Stimulated activated CD4-positive, alpha-beta T cell treated with anti-CD3 and anti-CD28 coated beads, TNF-alpha, amount 100 ng/mL, for 24 hours (primary cell): ENCODE data around the gene IFI27L2.
A peak's percentile ranks its signal among the peaks of the same experiment; 100 is the strongest.

ENCODE experiments used
- DNase-seq, 3 experiments: peaks; one replicate each; pipeline ENCODE4 v3.0.0-alpha.2; 2020; ENCODE audit warnings: low read depth in 3 of 3

The IFI27L2 gene

DNA sequence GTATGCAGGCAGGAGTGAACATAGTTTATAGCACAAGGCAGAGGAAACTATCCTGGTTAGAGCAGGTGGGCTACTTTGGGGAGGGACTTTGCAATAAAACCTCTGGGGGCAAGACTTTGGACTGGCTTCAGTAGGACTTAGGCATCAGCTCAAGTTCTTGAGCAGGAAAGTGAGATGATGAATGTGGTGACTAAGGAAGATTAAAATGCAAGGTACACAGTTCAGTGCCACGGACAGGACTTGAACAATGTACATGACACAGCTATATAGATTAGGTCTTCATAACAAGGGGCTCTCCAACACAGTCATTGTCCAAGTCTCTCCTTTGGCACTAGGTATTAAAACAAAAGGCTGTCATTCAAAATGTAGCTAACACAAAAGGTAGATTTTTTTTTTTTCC, 23.3 kb upstream of the IFI27L2 start:
- no peak for DNase-seq

- no peak for DNase-seq
These were observed 16.6 kb upstream of the IFI27L2 start for GRCh38 chr14:94145902-94146527.

DNA sequence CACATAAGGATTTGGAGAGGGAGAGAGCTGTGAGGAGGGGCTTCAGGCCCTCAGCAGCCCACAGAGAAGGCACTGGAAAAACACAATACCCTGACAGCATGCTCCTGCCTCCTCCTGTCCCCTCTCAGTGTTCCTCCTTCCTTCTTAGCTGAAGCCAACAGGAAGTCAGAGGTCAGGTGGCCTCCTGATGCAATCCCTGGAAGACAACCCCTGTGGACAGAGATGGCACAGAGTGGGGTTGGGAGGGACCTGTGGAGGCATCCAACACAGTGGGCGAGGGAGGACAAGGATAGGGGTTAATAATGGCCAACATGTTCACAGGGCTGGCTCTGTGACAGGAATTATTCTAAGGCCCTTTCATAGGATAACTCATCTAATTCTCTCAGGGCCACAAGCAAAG, 15.4 kb upstream of the IFI27L2 start:
- DNase-seq, result no peak

- no peak for DNase-seq
These were observed 14.3 kb upstream of the IFI27L2 start for GRCh38 chr14:94143711-94144110.

DNA sequence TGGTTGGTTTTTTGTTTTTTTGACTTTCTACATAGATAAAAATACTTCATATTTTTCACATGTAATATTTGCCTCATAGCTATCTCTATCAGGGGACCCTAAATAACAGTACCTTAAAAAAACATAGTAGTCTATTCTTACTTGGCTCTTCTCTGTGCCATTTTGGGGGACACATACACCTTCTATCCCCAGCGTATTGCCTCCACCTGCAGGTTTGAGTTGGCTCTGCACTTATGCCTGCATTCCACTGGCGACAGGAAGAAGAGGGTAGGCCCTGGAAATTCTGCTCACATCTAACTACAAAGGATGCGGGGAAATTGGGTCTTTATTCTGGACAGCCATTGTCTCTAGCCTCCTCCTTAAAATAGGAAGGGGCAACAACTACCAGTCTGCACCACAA, 13.8 kb upstream of the IFI27L2 start:
- no peak for DNase-seq

DNA sequence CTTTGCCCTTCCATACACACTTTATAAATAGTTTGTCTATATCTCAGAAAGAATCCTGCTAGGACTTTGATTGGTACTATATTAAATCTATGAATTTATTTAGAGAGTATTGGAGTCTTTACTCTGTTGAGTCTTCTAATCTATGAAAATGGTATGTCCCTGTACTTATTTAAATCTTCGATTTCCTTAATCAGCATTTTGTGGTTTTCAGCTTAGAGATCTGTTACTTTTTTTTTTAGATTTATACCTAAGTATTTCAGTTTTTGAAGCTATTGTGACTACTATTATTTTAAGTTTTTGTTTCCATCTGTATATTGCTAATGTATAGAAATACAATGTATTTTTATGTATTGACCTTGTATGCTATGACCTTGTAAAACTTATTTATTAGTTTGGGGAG, 13.4 kb upstream of the IFI27L2 start:
- DNase-seq, result no peak

DNA sequence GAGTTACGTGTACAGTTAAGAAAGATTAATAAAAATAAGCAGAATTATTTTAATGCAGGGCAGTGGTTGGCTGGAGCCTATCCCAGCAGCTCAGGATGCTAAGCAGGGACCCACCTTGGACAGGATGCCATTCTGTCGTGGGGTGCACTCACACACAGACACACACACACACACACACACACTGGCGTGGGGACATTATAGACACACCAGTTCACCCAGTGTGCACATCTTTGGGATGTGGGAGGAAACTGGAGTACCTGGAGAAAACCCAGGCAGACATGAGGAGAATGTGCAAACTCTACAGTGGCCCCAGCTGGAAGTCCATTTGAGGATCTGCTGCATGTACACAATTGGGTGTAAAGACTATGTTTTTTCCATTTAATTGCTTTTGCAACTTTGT, 12.8 kb upstream of the IFI27L2 start:
- DNase-seq, result no peak

DNA sequence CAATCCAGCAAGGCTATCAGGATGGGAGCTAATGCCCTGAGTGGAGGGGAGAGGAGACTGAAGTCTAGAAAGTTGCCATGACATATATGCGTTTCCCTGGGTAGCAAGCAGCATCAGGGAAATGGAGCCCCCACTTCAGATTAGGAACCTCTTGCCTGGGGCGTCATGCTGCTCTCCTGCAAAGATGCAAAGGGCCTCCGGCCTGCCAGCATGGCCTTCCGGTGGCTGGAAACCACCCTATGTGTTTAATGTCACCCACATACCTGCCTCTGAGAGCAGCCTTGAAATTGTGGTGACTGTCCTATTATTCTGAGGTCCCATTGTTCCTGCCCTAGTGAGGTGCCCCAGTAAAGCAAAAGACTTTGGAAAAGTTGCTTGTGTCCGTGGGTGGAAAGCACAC, 10.0 kb upstream of the IFI27L2 start:
- no peak for DNase-seq

- DNase-seq, result no peak
These were observed 9.6 kb upstream of the IFI27L2 start for GRCh38 chr14:94139006-94139405.

GRCh38 chr14:94138251-94138650, 8.8 kb upstream of the IFI27L2 start:
- no peak for DNase-seq

GRCh38 chr14:94136575-94137331, 7.3 kb upstream of the IFI27L2 start:
- DNase-seq, result peak; percentile 71 to 86 (median 79)

- no peak for DNase-seq
These were observed 6.1 kb upstream of the IFI27L2 start for GRCh38 chr14:94135476-94135875.

DNA sequence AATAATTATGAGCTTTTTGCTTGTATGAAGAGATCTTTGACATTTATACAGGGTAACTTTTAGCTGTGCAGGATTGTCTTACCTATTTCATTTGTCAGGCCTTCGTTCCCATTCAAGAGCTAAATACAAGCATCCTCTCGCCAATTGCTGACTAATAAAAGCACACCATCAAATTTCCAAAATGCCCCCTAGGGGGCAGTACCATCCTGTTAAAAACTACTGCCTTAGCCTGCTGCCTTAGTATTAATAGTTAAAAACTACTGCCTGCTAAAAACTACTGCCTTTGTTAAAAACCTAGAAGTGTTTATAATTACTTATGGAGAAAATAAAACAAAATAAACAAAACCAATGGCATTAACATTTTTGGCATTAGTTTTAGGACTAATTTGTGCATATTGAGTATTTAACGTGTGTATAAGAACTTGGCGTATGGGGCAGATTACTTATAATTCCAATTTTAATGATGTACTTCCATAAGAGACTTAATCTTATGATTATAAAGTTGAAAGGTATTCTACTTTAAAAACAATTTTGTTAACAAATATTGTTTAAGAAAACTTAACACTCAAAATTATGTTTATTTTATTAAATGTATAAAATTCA, 3.0 kb upstream of the IFI27L2 start:
- DNase-seq, result peak; percentile 34 to 53 (median 40)

GRCh38 chr14:94129758-94130414, 482 bp upstream of the IFI27L2 start:
- peak in 1 of 3 experiments; percentile 14 for DNase-seq

DNA sequence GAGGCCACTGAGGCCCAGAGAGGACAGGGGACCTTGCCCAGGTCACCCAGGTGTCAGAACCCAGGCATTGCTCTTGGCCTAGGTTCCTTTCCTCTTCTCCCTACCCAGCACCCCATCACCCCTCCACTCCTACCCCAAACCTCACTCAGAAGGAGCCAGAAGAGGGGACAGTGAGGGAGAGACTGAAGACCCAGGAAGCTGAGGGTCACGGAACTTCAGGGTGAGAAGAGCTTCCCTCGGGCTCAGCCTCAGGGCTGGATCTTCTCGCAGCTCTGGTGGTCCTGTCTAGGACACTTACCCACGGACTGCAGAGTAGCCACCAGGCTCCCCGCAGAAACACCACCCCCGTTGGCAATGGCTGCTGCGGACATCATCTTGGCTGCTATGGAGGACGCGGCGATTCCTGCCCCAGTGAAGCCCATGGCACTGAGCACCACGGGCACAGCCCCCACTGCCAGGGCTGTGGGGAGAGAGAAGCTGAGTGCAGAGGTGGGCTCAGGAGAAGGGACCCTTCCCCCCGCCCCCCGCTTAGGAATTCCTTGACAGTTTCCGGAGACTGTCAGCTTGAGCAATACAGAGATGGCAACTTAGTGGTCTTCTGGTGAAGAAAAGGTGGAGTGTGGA, 1.1 kb downstream of the IFI27L2 start:
- no peak for DNase-seq

- no peak for DNase-seq
These were observed 2.1 kb downstream of the IFI27L2 start for GRCh38 chr14:94127330-94127729.

DNA sequence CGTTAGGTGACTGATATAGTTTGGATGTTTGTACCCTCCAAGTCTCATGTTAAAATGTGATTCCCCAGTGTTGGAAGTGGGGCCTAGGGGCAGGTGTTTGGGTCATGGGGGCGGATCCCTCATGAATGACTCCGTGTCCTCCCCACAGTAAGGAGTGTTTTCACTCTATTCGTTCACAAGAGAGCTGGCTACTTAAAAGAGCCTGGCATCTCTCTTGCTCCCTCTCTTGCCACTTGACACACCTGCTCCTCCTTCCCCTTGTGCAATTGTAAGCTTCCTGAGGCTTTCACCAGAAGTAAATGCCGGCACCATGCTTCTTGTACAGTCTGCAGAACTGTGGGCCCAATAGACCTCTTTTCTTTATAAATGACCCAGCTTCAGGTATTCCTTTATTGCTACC, 2.6 kb downstream of the IFI27L2 start:
- no peak for DNase-seq

- DNase-seq, result no peak
These were observed 3.1 kb downstream of the IFI27L2 start for GRCh38 chr14:94126419-94126677.

DNA sequence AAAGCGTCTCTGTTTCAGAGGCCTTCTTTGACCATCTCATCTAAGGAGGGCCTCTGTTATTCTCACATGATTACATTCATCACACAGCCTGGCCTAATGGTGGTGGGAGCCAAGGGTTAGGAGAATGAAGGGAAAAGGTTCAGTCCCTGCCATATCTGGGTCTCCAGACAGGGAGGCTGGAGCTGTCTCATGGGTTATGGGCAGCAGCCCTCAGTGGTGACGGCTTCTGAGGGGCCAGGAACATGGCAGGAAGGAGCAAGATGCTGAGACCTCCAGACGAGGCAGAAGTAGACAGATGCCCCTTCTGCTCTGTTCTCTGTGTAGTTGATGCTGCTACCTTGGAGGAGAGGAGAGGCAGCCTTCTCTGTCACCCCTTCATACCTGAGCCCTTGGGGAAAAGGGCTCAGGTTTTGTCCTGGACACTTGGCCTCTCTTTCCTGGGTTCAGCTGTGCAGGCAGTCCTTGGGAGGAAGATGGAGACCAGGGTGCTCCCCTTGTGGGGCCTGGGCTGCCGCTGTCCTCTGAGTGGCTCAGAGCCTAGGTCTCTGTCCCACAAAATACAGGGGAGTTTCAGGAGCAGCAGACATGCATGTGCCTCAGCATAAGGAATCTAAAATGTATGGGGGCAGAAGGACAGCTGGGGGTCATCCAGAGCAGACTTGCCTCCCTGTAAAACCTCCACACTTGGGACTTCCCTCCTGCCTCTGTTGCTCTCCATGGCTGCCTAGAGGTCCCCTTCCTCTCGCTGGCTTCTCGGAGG, 3.6 kb downstream of the IFI27L2 start:
- DNase-seq, result no peak

DNA sequence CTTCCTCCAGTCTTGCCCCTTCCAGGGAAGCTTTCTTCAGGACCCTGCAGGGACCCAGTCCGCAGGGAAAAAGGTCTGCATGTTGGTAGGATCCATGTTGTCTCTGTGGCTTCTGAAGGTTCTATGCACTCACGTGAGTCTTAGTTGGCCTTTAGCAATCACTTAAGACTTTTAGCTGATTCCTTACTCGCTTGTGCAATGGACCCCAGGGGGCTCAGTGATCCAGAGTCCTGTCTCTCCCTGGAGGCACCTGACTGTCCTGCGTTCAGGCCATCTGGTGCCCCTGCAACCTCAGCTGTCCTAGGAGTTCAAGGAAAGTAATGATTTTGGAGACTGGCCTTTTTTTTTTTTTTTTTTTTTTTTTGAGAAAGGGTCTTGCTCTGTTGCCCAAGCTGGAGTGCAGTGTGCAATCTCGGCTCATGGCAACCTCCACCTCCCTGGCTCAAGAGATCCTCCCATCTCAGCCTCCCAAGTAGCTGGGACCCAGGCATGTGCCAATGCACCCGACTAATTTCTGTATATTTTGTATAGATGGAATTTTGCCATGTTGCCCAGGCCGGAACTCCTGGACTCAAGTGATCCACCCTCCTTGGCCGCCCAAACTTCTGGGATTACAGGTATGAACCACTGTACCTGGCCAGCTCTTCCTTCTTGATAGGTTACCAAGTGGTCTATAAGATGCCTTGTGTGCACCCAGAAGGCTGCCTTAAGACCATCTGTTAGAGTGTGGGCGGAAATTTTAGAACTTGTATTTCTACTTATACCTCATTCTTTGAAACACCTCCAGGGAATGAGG, 4.6 kb downstream of the IFI27L2 start:
- no peak for DNase-seq

DNA sequence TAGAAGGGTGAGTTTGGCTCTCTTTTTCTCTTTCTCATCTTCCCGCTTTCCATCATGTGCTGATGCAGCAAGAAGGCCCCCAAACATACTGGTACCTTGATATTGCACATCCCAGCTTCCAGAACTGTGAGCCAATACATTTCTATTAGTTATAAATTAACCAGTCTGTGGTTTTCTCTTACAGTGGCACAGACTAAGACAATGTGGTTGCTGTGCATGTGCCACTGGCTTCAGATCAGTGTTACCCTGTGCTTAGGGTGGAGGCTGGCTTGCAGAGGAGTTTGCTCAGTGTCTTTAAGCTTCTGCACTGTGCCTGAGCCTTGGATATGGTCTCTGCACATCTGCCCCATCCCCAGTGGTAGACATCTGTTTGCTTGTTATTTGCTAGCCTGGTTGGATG, 5.5 kb downstream of the IFI27L2 start:
- DNase-seq, result no peak
